ENCODE results near the gene ACTR3. TPM values are rescaled to one million over a fixed set of nuclear protein-coding genes. Genes with fewer than 3 reads are reported as not detected.

ACTR3 gene
- total and polyA plus RNA-seq, 2 of the 8 experiments (the other 6 are each of a cell fraction or from before 2014, with no cell fraction given): 51.7 to 184 TPM

DNA sequence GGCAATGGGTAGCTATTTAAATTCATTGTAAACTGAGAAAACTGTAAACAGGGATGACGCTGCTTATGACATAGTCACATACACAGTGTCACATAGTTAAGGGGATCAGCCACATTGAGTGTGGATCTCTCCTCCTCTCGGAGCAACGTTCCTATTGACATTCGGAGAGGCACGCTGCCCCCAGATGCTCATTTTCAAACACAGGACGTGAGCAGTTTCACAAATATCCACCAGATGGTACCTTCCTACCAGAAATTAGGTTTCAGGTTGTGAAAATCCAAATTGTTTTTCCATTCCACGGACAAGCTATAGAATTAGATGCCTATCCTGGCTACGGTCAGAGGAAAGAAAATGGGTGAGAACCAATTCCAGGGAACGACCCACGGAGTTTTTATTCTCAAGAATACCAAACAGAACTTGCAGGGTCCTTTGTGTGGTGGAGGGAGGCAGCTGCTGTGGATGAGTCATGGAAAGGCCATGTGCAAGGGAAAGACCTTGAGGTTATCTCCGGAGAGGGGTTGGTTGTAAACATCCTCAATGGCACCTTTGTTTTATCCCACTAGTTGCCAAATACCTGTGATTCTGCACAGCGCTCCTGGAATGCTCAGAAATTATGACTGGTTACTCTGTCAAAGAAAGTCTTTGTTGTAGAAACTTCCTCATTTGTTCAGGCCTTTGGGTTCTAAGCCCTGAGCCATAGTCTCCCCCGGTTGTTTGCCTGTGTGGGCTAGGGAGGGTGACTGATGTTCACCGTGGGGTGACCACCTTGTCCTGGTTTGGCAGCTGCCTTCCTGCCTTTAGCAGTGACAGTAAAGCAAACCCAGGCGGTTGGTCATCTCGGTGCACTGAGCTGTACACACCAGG lies 88.0 kb downstream of the ACTR3 start:
- Histone ChIP-seq H2BK15ac (ENCODE audit: low read length) (no peak overlapping the region), H2AFZ (ENCODE audit: low read length) (no peak overlapping the region), H2BK120ac (replicated peaks; ENCODE audit: low read depth, low read length) (no peak overlapping the region), H4K20me1 (replicated peaks in 1 of 2; ENCODE audit: control insufficient read depth in 1 of 2, insufficient read depth in 2 of 2, low read length in 2 of 2) (no peaks in the 10 kb centered on the region), H4K91ac (replicated peaks; ENCODE audit: insufficient read length, low read length) (no peak overlapping the region), H3K9me3 (ENCODE audit: insufficient read depth in 2 of 2, low read depth in 1 of 2, low read length in 1 of 2) (peaks cover 23 to 29% of the 10 kb centered on the region in 2 experiments), H3K56ac (replicated peaks; ENCODE audit: insufficient read length, low read depth, low read length) (no peak overlapping the region), H3K79me1 (ENCODE audit: low read depth, low read length) (no peaks in the 10 kb centered on the region), H3K18ac (ENCODE audit: extremely low read depth, low read length) (no peak overlapping the region), H3K9ac (replicated peaks in 1 of 4; ENCODE audit: extremely low read depth in 1 of 4, low read depth in 3 of 4, low read length in 3 of 4) (no peak overlapping the region), H3K4me3 (ENCODE audit: extremely low read depth in 1 of 4, insufficient read depth in 2 of 4, low read depth in 3 of 4, low read length in 4 of 4) (no peak overlapping the region), H4K8ac (ENCODE audit: extremely low read depth, insufficient read depth, low read length) (no peak overlapping the region; the same call in 1 of the 2 replicates), H3K36me3 (ENCODE audit: control insufficient read depth in 2 of 4, insufficient read depth in 4 of 4, low read length in 3 of 4) (peaks cover 0 to 3% (median 0%) of the 10 kb centered on the region in 4 experiments; a peak in 1 of 8 replicates), H3K4me2 (ENCODE audit: insufficient read depth in 1 of 2, low read depth in 2 of 2, low read length in 2 of 2) (no peak overlapping the region), H3K27ac (ENCODE audit: low read depth, low read length) (no peak overlapping the region), H3K23me2 (ENCODE audit: low read depth, low read length) (no peaks in the 10 kb centered on the region), H2BK5ac (ENCODE audit: low read depth, low read length) (no peak overlapping the region), H3K23ac (ENCODE audit: insufficient read length) (no peak overlapping the region), H3K27me3 (replicated peaks in 1 of 4; ENCODE audit: control insufficient read depth in 3 of 4, extremely low read depth in 1 of 4, insufficient read depth in 3 of 4, low read length in 3 of 4) (no peaks in the 10 kb centered on the region; a peak in 1 of 7 replicates), H2BK12ac (ENCODE audit: low read depth, low read length) (no peak overlapping the region), H2AK5ac (ENCODE audit: low read depth, low read length) (no peak overlapping the region), H3K79me2 (ENCODE audit: control insufficient read depth in 1 of 2, insufficient read depth in 2 of 2, low read length in 2 of 2) (no peaks in the 10 kb centered on the region), H3K4ac (replicated peaks; ENCODE audit: insufficient read length, low read depth, low read length) (no peak overlapping the region), H4K5ac (ENCODE audit: insufficient read length, low read depth, low read length) (no peak overlapping the region), H3K4me1 (replicated peaks in 1 of 4; ENCODE audit: control insufficient read depth in 3 of 4, insufficient read depth in 4 of 4, low read length in 3 of 4) (no peaks in the 10 kb centered on the region), H2BK20ac (ENCODE audit: low read length) (no peak overlapping the region), H3K14ac (ENCODE audit: insufficient read length) (no peak overlapping the region)
- no peak for FAIRE-seq
- ChIA-PET CTCF (ENCODE audit: partially characterized antibody) (interaction anchor here (0.6 to 3.9 kb wide), 19 partner anchors 9 to 740 kb away, joined by 3 to 24 read pairs (median 4); no protein-coding TSS in a partner anchor), POLR2A (ENCODE audit: partially characterized antibody) (interaction anchor here (0.5 kb wide), 1 partner anchor 22 kb away, joined by 3 read pairs; no protein-coding TSS in a partner anchor)
- TF ChIP-seq TAF7 (optimal IDR thresholded peaks at IDR 0.05; ENCODE audit: borderline replicate concordance, low read depth, low read length): no peak
- TF ChIP-seq, protein P1, sequence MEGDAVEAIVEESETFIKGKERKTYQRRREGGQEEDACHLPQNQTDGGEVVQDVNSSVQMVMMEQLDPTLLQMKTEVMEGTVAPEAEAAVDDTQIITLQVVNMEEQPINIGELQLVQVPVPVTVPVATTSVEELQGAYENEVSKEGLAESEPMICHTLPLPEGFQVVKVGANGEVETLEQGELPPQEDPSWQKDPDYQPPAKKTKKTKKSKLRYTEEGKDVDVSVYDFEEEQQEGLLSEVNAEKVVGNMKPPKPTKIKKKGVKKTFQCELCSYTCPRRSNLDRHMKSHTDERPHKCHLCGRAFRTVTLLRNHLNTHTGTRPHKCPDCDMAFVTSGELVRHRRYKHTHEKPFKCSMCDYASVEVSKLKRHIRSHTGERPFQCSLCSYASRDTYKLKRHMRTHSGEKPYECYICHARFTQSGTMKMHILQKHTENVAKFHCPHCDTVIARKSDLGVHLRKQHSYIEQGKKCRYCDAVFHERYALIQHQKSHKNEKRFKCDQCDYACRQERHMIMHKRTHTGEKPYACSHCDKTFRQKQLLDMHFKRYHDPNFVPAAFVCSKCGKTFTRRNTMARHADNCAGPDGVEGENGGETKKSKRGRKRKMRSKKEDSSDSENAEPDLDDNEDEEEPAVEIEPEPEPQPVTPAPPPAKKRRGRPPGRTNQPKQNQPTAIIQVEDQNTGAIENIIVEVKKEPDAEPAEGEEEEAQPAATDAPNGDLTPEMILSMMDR (IDR thresholded peaks at IDR 0.05; ENCODE audit: control extremely low read depth in 1 of 3, insufficient read depth in 1 of 3, low read depth in 1 of 3, low read length in 3 of 3): peak; percentile 1 to 45 (median 38)
- TF ChIP-seq RAD21 (IDR thresholded peaks at IDR 0.05 in 1 of 2, conservative IDR thresholded peaks at IDR 0.05 in 1 of 2; ENCODE audit: low read depth in 2 of 2, low read length in 2 of 2): peak; percentile 68 to 73
- TF ChIP-seq ASH2L (IDR thresholded peaks at IDR 0.05; ENCODE audit: low read length): no peak
- 82% methylated on average over 16 of the region's 16 CpGs; no CpG with 5 or more reads in 1 of the 2 experiments for WGBS, 2 experiments (ENCODE audit: extremely low coverage in 1 of 2, insufficient coverage in 1 of 2, insufficient read length in 1 of 2, insufficient replicate concordance in 2 of 2, low coverage in 1 of 2, low lambda C conversion rate in 2 of 2, missing lambda C conversion rate in 1 of 2)
- no peak for DNase-seq (ENCODE audit: low read depth in 1 of 2, low spot score in 2 of 2)
